Measurements from ENCODE around the gene UIMC1. TPM values are rescaled to one million over a fixed set of nuclear protein-coding genes. Genes with fewer than 3 reads are reported as not detected.

UIMC1 gene
- total and polyA plus RNA-seq, 2 of the 13 experiments (the other 11 are each of a cell fraction or from before 2014, with no cell fraction given), result 18.9 to 32.7 TPM

- Histone ChIP-seq H3K27ac (ENCODE audit: extremely low read length, insufficient read depth, low read length) (no peak overlapping the region), H3K36me3 (replicated peaks in 1 of 2; ENCODE audit: control insufficient read depth in 1 of 2, insufficient read depth in 2 of 2, low read length in 2 of 2) (no peaks in the 10 kb centered on the region), H3K4me1 (ENCODE audit: insufficient read depth, low read length) (peaks cover 8% of the 10 kb centered on the region; the same call in 1 of the 2 replicates), H2AFZ (ENCODE audit: low read length) (no peak overlapping the region), H3K9ac (ENCODE audit: insufficient read depth, low read depth, low read length) (no peak overlapping the region), H3K9me3 (ENCODE audit: low read length) (no peaks in the 10 kb centered on the region), H3K27me3 (ENCODE audit: control insufficient read depth in 1 of 2, insufficient read depth in 2 of 2, low read length in 2 of 2) (peaks cover 28 to 65% of the 10 kb centered on the region in 2 experiments), H3K4me2 (ENCODE audit: low read depth, low read length) (no peak overlapping the region), H3K4me3 (replicated peaks in 1 of 3; ENCODE audit: insufficient read depth in 1 of 3, low read depth in 2 of 3, low read length in 3 of 3) (no peak overlapping the region), H3K79me2 (ENCODE audit: insufficient read depth, low read length) (no peaks in the 10 kb centered on the region), H4K20me1 (ENCODE audit: insufficient read depth, low read length) (0 out of 2 replicates have a peak, but pooled peaks cover 6% of the 10 kb centered on the region)
- in situ Hi-C loops (cut with HindIII; ENCODE audit: extremely low pct_ligation_motif_present, low pct_unique_long_range_greater_than_20kb), result no loop called here
- DNase-seq (ENCODE audit: low spot score) (no peak), ATAC-seq (no peak), FAIRE-seq (no peak)
- POLR2A ChIA-PET, result no interaction called here
- CTCF ChIA-PET (ENCODE audit: low intra/inter-chr PET ratio, low total read pairs), result no interaction called here
- intact Hi-C loops (cut with micrococcal nuclease; ENCODE audit: unreplicated experiment), result no loop called here
- WGBS (ENCODE audit: low lambda C conversion rate), result 11% methylated on average over 12 of the region's 16 CpGs
- BruUV-seq (replicated peaks), result no TSS peak
- no peak for TF ChIP-seq ZNF263 (CRISPR knock-in tag; IDR thresholded peaks at IDR 0.05)
- no peak for TF ChIP-seq HNF4G (IDR thresholded peaks at IDR 0.05; ENCODE audit: borderline replicate concordance, low read depth, low read length)
- TF ChIP-seq HNF4G (CRISPR knock-in tag; IDR thresholded peaks at IDR 0.05; ENCODE audit: borderline replicate concordance, low read depth), result no peak
- no peak for TF ChIP-seq CBX5 (CRISPR knock-in tag; IDR thresholded peaks at IDR 0.05; ENCODE audit: borderline replicate concordance)
- TF ChIP-seq MTF1 (CRISPR knock-in tag; IDR thresholded peaks at IDR 0.05), result no peak
- no peak for TF ChIP-seq ZNF460 (CRISPR knock-in tag; IDR thresholded peaks at IDR 0.05; ENCODE audit: borderline replicate concordance)
- TF ChIP-seq BRCA1 (CRISPR knock-in tag; IDR thresholded peaks at IDR 0.05), result no peak
- TF ChIP-seq FOXO4 (CRISPR knock-in tag; conservative IDR thresholded peaks at IDR 0.05), result no peak
- TF ChIP-seq SRSF1 (optimal IDR thresholded peaks at IDR 0.05; ENCODE audit: low read depth, low read length), result no peak
- TF ChIP-seq, protein P1, sequence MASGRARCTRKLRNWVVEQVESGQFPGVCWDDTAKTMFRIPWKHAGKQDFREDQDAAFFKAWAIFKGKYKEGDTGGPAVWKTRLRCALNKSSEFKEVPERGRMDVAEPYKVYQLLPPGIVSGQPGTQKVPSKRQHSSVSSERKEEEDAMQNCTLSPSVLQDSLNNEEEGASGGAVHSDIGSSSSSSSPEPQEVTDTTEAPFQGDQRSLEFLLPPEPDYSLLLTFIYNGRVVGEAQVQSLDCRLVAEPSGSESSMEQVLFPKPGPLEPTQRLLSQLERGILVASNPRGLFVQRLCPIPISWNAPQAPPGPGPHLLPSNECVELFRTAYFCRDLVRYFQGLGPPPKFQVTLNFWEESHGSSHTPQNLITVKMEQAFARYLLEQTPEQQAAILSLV (CRISPR knock-in tag; IDR thresholded peaks at IDR 0.05; ENCODE audit: borderline replicate concordance), result no peak
- TF ChIP-seq TAF1 (CRISPR knock-in tag; IDR thresholded peaks at IDR 0.05), result no peak
- TF ChIP-seq ZNF256 (CRISPR knock-in tag; conservative IDR thresholded peaks at IDR 0.05), result no peak
- TF ChIP-seq ZNF652 (CRISPR knock-in tag; IDR thresholded peaks at IDR 0.05; ENCODE audit: borderline replicate concordance, low read depth), result no peak
- TF ChIP-seq ATAD3A (CRISPR knock-in tag; IDR thresholded peaks at IDR 0.05), result no peak
- TF ChIP-seq ZNF101 (CRISPR knock-in tag; IDR thresholded peaks at IDR 0.05; ENCODE audit: borderline replicate concordance, low read depth), result no peak
- TF ChIP-seq, protein P2, sequence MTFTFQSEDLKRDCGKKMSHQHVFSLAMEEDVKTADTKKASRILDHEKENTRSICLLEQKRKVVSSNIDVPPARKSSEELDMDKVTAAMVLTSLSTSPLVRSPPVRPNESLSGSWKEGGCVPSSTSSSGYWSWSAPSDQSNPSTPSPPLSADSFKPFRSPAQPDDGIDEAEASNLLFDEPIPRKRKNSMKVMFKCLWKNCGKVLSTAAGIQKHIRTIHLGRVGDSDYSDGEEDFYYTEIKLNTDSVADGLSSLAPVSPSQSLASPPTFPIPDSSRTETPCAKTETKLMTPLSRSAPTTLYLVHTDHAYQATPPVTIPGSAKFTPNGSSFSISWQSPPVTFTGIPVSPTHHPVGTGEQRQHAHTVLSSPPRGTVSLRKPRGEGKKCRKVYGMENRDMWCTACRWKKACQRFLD (CRISPR knock-in tag; IDR thresholded peaks at IDR 0.05; ENCODE audit: borderline replicate concordance), result no peak
- TF ChIP-seq, protein P3, sequence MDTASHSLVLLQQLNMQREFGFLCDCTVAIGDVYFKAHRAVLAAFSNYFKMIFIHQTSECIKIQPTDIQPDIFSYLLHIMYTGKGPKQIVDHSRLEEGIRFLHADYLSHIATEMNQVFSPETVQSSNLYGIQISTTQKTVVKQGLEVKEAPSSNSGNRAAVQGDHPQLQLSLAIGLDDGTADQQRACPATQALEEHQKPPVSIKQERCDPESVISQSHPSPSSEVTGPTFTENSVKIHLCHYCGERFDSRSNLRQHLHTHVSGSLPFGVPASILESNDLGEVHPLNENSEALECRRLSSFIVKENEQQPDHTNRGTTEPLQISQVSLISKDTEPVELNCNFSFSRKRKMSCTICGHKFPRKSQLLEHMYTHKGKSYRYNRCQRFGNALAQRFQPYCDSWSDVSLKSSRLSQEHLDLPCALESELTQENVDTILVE (CRISPR knock-in tag; IDR thresholded peaks at IDR 0.05), result no peak
- no peak for TF ChIP-seq MIXL1 (CRISPR knock-in tag; IDR thresholded peaks at IDR 0.05)
- no peak for TF ChIP-seq ZNF691 (CRISPR knock-in tag; IDR thresholded peaks at IDR 0.05; ENCODE audit: borderline replicate concordance, low read depth)
Observed at GRCh38 chr5:176866707-176867310, 139.8 kb downstream of the UIMC1 start.
